HUES48 (cell line): ENCODE measurements around the gene INTS6L.
A peak's percentile ranks its signal among the peaks of the same experiment; 100 is the strongest.

Experiments
- H3K27ac ChIP-seq: one replicate; pipeline ENCODE4 v1.7.0; 2013; ENCODE audit warnings: low read depth, low read length, inconsistent platforms
- H3K27me3 ChIP-seq: 2 replicates; pipeline ENCODE4 v1.6.1; 2013; ENCODE audit warnings: mild to moderate bottlenecking, low read length; ENCODE audit not compliant: control insufficient read depth, insufficient read depth
- H3K36me3 ChIP-seq: 2 replicates; pipeline ENCODE4 v1.6.1; 2013; ENCODE audit warnings: low read length; ENCODE audit not compliant: control insufficient read depth, insufficient read depth
- H3K4me1 ChIP-seq: 2 replicates; pipeline ENCODE4 v1.6.1; 2013; ENCODE audit warnings: mild to moderate bottlenecking, low read length; ENCODE audit not compliant: control insufficient read depth, insufficient read depth
- H3K4me3 ChIP-seq: 2 replicates; pipeline ENCODE4 v1.5.1; 2013; ENCODE audit warnings: mild to moderate bottlenecking, low read depth, low read length
- H3K9ac ChIP-seq: 2 replicates; pipeline ENCODE4 v1.6.1; 2013; ENCODE audit warnings: mild to moderate bottlenecking, low read depth, low read length, moderate library complexity
- H3K9me3 ChIP-seq: 2 replicates; pipeline ENCODE4 v1.6.1; 2013; ENCODE audit warnings: low read length; ENCODE audit not compliant: control insufficient read depth, insufficient read depth

INTS6L gene

GRCh38 chrX:135505351-135505750 is 15.1 kb upstream of the INTS6L start:
- H3K4me3 ChIP-seq: no peak overlapping the region
- no peaks in the 10 kb centered on the region for H3K27me3 ChIP-seq
- no peaks in the 10 kb centered on the region for H3K4me1 ChIP-seq
- H3K9me3 ChIP-seq: no peaks in the 10 kb centered on the region
- H3K9ac ChIP-seq: no peak overlapping the region
- H3K36me3 ChIP-seq: no peaks in the 10 kb centered on the region
- no peak overlapping the region for H3K27ac ChIP-seq

GRCh38 chrX:135509885-135510284 is 10.6 kb upstream of the INTS6L start:
- H3K4me3 ChIP-seq: no peak overlapping the region
- no peaks in the 10 kb centered on the region for H3K36me3 ChIP-seq
- H3K27me3 ChIP-seq: no peaks in the 10 kb centered on the region; the same call in 1 of the 2 replicates
- no peaks in the 10 kb centered on the region for H3K4me1 ChIP-seq
- H3K9me3 ChIP-seq: no peaks in the 10 kb centered on the region
- H3K27ac ChIP-seq: no peak overlapping the region
- H3K9ac ChIP-seq: no peak overlapping the region

- no peak overlapping the region for H3K27ac ChIP-seq
- no peaks in the 10 kb centered on the region for H3K36me3 ChIP-seq
- H3K4me1 ChIP-seq: no peaks in the 10 kb centered on the region
- H3K9me3 ChIP-seq: no peaks in the 10 kb centered on the region
- no peak overlapping the region for H3K9ac ChIP-seq
- no peaks in the 10 kb centered on the region; the same call in 1 of the 2 replicates for H3K27me3 ChIP-seq
- no peak overlapping the region for H3K4me3 ChIP-seq
These were observed 7.8 kb upstream of the INTS6L start for GRCh38 chrX:135512508-135513129.

- H3K27ac ChIP-seq: no peak overlapping the region
- H3K9me3 ChIP-seq: no peaks in the 10 kb centered on the region
- H3K9ac ChIP-seq: no peak overlapping the region
- no peaks in the 10 kb centered on the region for H3K36me3 ChIP-seq
- H3K4me1 ChIP-seq: no peaks in the 10 kb centered on the region
- no peak overlapping the region for H3K4me3 ChIP-seq
- H3K27me3 ChIP-seq: no peaks in the 10 kb centered on the region; the same call in 1 of the 2 replicates
These were observed 7.3 kb upstream of the INTS6L start for GRCh38 chrX:135513130-135513515.

GRCh38 chrX:135516376-135516775 is 4.1 kb upstream of the INTS6L start:
- Histone ChIP-seq H3K4me3 (no peak overlapping the region), H3K9ac (no peak overlapping the region), H3K27me3 (no peaks in the 10 kb centered on the region; the same call in 1 of the 2 replicates), H3K27ac (no peak overlapping the region), H3K36me3 (no peaks in the 10 kb centered on the region), H3K9me3 (no peaks in the 10 kb centered on the region), H3K4me1 (no peaks in the 10 kb centered on the region)

GRCh38 chrX:135518161-135518560 is 2.3 kb upstream of the INTS6L start:
- Histone ChIP-seq H3K36me3 (no peaks in the 10 kb centered on the region), H3K9ac (no peak overlapping the region), H3K4me1 (peaks cover 9% of the 10 kb centered on the region), H3K4me3 (no peak overlapping the region), H3K27ac (no peak overlapping the region), H3K27me3 (no peaks in the 10 kb centered on the region; the same call in 1 of the 2 replicates), H3K9me3 (no peaks in the 10 kb centered on the region)

- H3K9ac ChIP-seq: peak overlapping the region; percentile 55
- H3K27ac ChIP-seq: peak overlapping the region; percentile 59
- H3K27me3 ChIP-seq: no peaks in the 10 kb centered on the region
- peak overlapping the region; percentile 82 for H3K4me3 ChIP-seq
- peaks cover 9% of the 10 kb centered on the region for H3K4me1 ChIP-seq
- no peaks in the 10 kb centered on the region for H3K9me3 ChIP-seq
- H3K36me3 ChIP-seq: no peaks in the 10 kb centered on the region
These were observed 373 bp upstream of the INTS6L start for GRCh38 chrX:135520022-135520552.

- Histone ChIP-seq H3K9me3 (no peaks in the 10 kb centered on the region), H3K4me3 (peak overlapping the region; percentile 82), H3K27ac (peak overlapping the region; percentile 68), H3K36me3 (no peaks in the 10 kb centered on the region), H3K27me3 (no peaks in the 10 kb centered on the region), H3K9ac (peak overlapping the region; percentile 81), H3K4me1 (peaks cover 9% of the 10 kb centered on the region)
These were observed 1.1 kb downstream of the INTS6L start for GRCh38 chrX:135521405-135522131.

GRCh38 chrX:135522132-135522530 is 1.7 kb downstream of the INTS6L start:
- Histone ChIP-seq H3K4me3 (peak overlapping the region; percentile 82), H3K36me3 (no peaks in the 10 kb centered on the region), H3K9me3 (no peaks in the 10 kb centered on the region), H3K27me3 (no peaks in the 10 kb centered on the region), H3K27ac (peak overlapping the region; percentile 67), H3K4me1 (peaks cover 9% of the 10 kb centered on the region), H3K9ac (peak overlapping the region; percentile 81)

- peaks cover 19% of the 10 kb centered on the region for H3K4me1 ChIP-seq
- no peak overlapping the region for H3K9ac ChIP-seq
- no peak overlapping the region for H3K4me3 ChIP-seq
- no peaks in the 10 kb centered on the region for H3K27me3 ChIP-seq
- H3K9me3 ChIP-seq: no peaks in the 10 kb centered on the region
- H3K36me3 ChIP-seq: no peaks in the 10 kb centered on the region
- no peak overlapping the region for H3K27ac ChIP-seq
These were observed 2.6 kb downstream of the INTS6L start for GRCh38 chrX:135522878-135523693.
